Smooth muscle cell (in vitro differentiated cells): ENCODE measurements around the gene GNG3. TPM values are rescaled to one million over a fixed set of nuclear protein-coding genes. Genes with fewer than 3 reads are reported as not detected.
A peak's percentile ranks its signal among the peaks of the same experiment; 100 is the strongest.

Source experiments
- DNase-seq: peaks from one replicate; lab custom pipeline; 2025; ENCODE audit not compliant: unreplicated experiment; lab: John Stamatoyannopoulos, UW
- H2AFZ ChIP-seq: fragments of 200-600 bp; sonication (generic); 2 replicates; pipeline ENCODE4 v1.6.0; 2016; ENCODE audit warnings: antibody characterized with exemption, low read depth, mild to moderate bottlenecking
- H3F3A ChIP-seq: fragments of 200-600 bp; sonication (generic); 2 replicates; pipeline ENCODE4 v1.6.0; 2017; ENCODE audit warnings: antibody characterized with exemption, low read depth
- H3K27ac ChIP-seq: fragments of 200-600 bp; sonication (generic); 2 replicates; pipeline ENCODE4 v1.5.1; 2016; ENCODE audit warnings: low read depth, mild to moderate bottlenecking
- H3K27me3 ChIP-seq: fragments of 200-600 bp; sonication (generic); 2 replicates; pipeline ENCODE4 v1.6.1; 2016; ENCODE audit warnings: low read depth, mild to moderate bottlenecking
- H3K36me3 ChIP-seq: fragments of 200-600 bp; sonication (generic); 2 replicates; pipeline ENCODE4 v1.5.1; 2016; ENCODE audit warnings: low read depth
- H3K4me1 ChIP-seq: fragments of 200-600 bp; sonication (generic); 2 replicates; pipeline ENCODE4 v1.5.1; 2016; ENCODE audit warnings: low read depth
- H3K4me2 ChIP-seq: fragments of 200-600 bp; sonication (generic); 2 replicates; pipeline ENCODE4 v1.6.0; 2016; ENCODE audit warnings: mild to moderate bottlenecking
- H3K4me3 ChIP-seq: fragments of 200-600 bp; sonication (generic); 2 replicates; pipeline ENCODE4 v1.5.1; 2016; ENCODE audit warnings: mild to moderate bottlenecking
- H3K79me2 ChIP-seq: fragments of 200-600 bp; sonication (generic); 2 replicates; pipeline ENCODE4 v1.6.0; 2016; ENCODE audit warnings: low read depth, mild to moderate bottlenecking
- H3K9ac ChIP-seq: fragments of 200-600 bp; sonication (generic); 2 replicates; pipeline ENCODE4 v1.6.0; 2016; ENCODE audit warnings: low read depth
- H3K9me3 ChIP-seq: fragments of 200-600 bp; sonication (generic); replicated peaks from 2 replicates; pipeline ENCODE4 v1.5.1; 2016; ENCODE audit warnings: low read depth
- H4K20me1 ChIP-seq: fragments of 200-600 bp; sonication (generic); 2 replicates; pipeline ENCODE4 v1.6.0; 2016; ENCODE audit warnings: low read depth
- CTCF ChIP-seq: fragments of 200-600 bp; sonication (generic); IDR thresholded peaks from 2 replicates; pipeline ENCODE4 v1.5.1; 2017; ENCODE audit warnings: borderline replicate concordance, mild to moderate bottlenecking, antibody characterized with exemption; ENCODE audit not compliant: insufficient read depth, poor library complexity, severe bottlenecking
- WGBS: methylation state at CpG from one replicate; pipeline ENCODE4 v1.1.7; 2016; ENCODE audit warnings: low lambda C conversion rate; 5-methylcytosine and 5-hydroxymethylcytosine counted together
- polyA plus RNA-seq: library from polyadenylated mRNA; unstranded; fragments of >200 nt; fragmentation: Nextera tagmentation; extraction: Ambion mirVana; gene quantifications from 2 replicates; pipeline ENCODE4 v1.2.1, GENCODE V29; 2016
- total RNA-seq: library from RNA; depleted of rRNA; stranded (reverse); fragments of >200 nt; gene quantifications from 2 replicates; pipeline ENCODE4 v1.2.3, GENCODE V29; 2014

GNG3 gene
- total and polyA plus RNA-seq, 2 experiments from 2014 or later: 0.18 TPM; not detected in 1

- H2AFZ ChIP-seq: no peak overlapping the region
- H3K4me3 ChIP-seq: no peak overlapping the region
- TF ChIP-seq CTCF: no peak
- H3K4me1 ChIP-seq: peaks cover 20% of the 10 kb centered on the region
- no peak overlapping the region for H3K9ac ChIP-seq
- 97% methylated on average over 6 of the region's 6 CpGs for WGBS
- H3K27ac ChIP-seq: peak overlapping the region; percentile 11
- no peak overlapping the region for H3K4me2 ChIP-seq
- no peaks in the 10 kb centered on the region for H3K27me3 ChIP-seq
- H3K9me3 ChIP-seq: no peaks in the 10 kb centered on the region
- H4K20me1 ChIP-seq: no peaks in the 10 kb centered on the region
- H3K36me3 ChIP-seq: no peaks in the 10 kb centered on the region
- H3K79me2 ChIP-seq: peaks cover 10% of the 10 kb centered on the region
- H3F3A ChIP-seq: peaks cover 65% of the 10 kb centered on the region
- no peak for DNase-seq
Observed at GRCh38 chr11:62712276-62712812, 4.9 kb downstream of the GNG3 start.

DNA sequence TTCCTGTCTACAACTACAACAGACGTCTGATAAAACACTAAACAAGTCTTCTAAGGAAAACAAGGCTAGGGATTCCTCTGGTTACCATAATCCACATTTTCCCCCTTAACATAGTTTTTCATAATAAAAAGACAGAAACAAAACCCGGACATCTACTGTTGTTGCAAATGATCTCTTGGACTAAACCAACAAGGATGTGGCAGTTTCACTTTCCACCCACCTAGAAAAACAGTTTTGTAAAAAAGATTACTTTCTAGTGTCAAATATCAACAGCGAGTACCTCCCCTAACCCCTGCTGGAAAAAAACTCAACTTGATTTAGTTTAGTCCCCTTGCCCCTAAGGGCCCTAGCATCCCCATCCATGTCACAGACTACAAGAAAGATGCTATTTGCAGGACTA lies 5.4 kb downstream of the GNG3 start:
- no peaks in the 10 kb centered on the region for H3K36me3 ChIP-seq
- peaks cover 60% of the 10 kb centered on the region for H3F3A ChIP-seq
- H3K79me2 ChIP-seq: peaks cover 14% of the 10 kb centered on the region
- no peak overlapping the region for H2AFZ ChIP-seq
- H3K27ac ChIP-seq: peak overlapping the region; percentile 11
- H3K9me3 ChIP-seq: no peaks in the 10 kb centered on the region
- H3K9ac ChIP-seq: no peak overlapping the region
- 92% methylated on average over 3 of the region's 3 CpGs for WGBS
- no peak overlapping the region for H3K4me3 ChIP-seq
- no peaks in the 10 kb centered on the region for H4K20me1 ChIP-seq
- no peak for DNase-seq
- H3K4me2 ChIP-seq: no peak overlapping the region
- TF ChIP-seq CTCF: no peak
- H3K4me1 ChIP-seq: peaks cover 15% of the 10 kb centered on the region
- H3K27me3 ChIP-seq: no peaks in the 10 kb centered on the region

DNA sequence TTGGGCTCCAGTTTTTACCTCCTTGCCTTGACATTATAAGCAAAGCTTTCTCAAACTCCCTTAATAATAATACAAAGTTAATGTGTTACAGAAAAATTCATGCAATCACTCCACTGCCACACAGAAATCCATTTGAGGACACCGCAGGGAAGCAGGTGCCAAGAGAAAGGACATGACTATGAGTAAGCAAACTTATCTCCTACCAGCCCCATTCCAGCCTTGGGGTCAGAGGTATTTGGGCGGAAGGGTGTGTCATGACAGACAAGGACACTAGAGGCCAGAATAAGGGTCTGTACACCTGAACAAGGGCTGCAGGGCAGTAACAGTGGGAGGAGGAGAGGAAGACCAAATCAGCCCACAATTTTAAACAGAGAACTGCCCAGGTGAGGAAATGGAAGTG lies 5.9 kb downstream of the GNG3 start:
- DNase-seq: no peak
- peaks cover 18% of the 10 kb centered on the region for H3K79me2 ChIP-seq
- peak overlapping the region; percentile 11 for H3K27ac ChIP-seq
- H3F3A ChIP-seq: peaks cover 55% of the 10 kb centered on the region
- H2AFZ ChIP-seq: no peak overlapping the region
- H3K9me3 ChIP-seq: no peaks in the 10 kb centered on the region
- H4K20me1 ChIP-seq: no peaks in the 10 kb centered on the region
- no peak overlapping the region for H3K4me3 ChIP-seq
- WGBS: 97% methylated on average over 2 of the region's 2 CpGs
- no peak overlapping the region for H3K9ac ChIP-seq
- peaks cover 14% of the 10 kb centered on the region for H3K4me1 ChIP-seq
- no peaks in the 10 kb centered on the region for H3K36me3 ChIP-seq
- no peaks in the 10 kb centered on the region for H3K27me3 ChIP-seq
- H3K4me2 ChIP-seq: no peak overlapping the region
- no peak for TF ChIP-seq CTCF
